ENCODE measurements around the gene WDR33.

DNA sequence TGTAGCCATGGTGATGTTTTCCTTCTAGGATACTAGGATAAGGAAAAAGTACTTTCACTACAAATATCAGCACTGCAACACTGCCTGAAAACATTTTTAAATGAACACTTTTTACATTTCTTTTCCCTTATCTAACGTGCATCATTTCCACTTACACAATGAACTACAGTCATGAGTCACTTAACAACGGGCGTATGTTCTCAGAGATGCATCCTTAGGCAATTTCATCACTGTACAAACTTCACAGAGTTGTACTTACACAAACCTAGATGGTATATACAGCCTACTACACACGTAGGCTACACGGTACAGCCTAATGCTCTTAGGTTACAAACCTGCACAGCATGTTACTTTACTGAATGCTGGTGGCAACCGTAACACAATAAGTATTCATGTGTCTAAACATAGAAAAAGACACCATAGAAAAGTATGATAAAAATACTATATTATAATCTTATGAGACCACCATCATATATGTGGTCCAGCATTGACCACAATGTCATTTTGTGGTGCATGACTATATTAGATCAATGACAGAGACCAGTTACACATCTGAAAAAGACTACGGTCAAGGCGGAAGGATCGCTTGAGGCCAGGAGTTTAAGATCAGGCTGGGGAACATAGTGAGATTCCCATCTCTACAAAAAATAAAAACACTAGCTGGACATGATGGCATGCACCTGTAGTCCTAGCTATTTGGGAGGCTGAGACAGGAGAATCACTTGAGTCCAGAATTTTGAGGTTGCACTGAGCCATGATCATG, 39.8 kb downstream of the WDR33 start:
- TF ChIP-seq, protein P1, sequence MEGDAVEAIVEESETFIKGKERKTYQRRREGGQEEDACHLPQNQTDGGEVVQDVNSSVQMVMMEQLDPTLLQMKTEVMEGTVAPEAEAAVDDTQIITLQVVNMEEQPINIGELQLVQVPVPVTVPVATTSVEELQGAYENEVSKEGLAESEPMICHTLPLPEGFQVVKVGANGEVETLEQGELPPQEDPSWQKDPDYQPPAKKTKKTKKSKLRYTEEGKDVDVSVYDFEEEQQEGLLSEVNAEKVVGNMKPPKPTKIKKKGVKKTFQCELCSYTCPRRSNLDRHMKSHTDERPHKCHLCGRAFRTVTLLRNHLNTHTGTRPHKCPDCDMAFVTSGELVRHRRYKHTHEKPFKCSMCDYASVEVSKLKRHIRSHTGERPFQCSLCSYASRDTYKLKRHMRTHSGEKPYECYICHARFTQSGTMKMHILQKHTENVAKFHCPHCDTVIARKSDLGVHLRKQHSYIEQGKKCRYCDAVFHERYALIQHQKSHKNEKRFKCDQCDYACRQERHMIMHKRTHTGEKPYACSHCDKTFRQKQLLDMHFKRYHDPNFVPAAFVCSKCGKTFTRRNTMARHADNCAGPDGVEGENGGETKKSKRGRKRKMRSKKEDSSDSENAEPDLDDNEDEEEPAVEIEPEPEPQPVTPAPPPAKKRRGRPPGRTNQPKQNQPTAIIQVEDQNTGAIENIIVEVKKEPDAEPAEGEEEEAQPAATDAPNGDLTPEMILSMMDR (IDR thresholded peaks at IDR 0.05) = no peak
- no peak for TF ChIP-seq POLR2A (IDR thresholded peaks at IDR 0.05)

Measured in right lobe of liver (tissue), 4 donors.